Measurements from ENCODE around the gene STX2.

STX2 gene

GRCh38 chr12:130809791-130810190, 29.3 kb downstream of the STX2 start:
- DNase-seq (ENCODE audit: low read depth, low spot score) = no peak
- TF ChIP-seq CTCF (IDR thresholded peaks at IDR 0.05; ENCODE audit: insufficient read depth, low read length, missing control alignments) = no peak
- ChIA-PET POLR2A (no interaction called here), CTCF (interaction anchor here (1.4 kb wide), 1 partner anchor 10 kb away, joined by 8 read pairs; no protein-coding TSS in a partner anchor)
- no peak overlapping the region for H3K4me3 ChIP-seq (ENCODE audit: low read depth, low read length)

- no peak for TF ChIP-seq CTCF (IDR thresholded peaks at IDR 0.05; ENCODE audit: insufficient read depth, low read length, missing control alignments)
- CTCF ChIA-PET = no interaction called here
- POLR2A ChIA-PET = no interaction called here
- no peak overlapping the region for H3K4me3 ChIP-seq (ENCODE audit: low read depth, low read length)
- no peak for DNase-seq (ENCODE audit: low read depth, low spot score)
Measured at GRCh38 chr12:130807309-130807708, 31.7 kb downstream of the STX2 start.

GRCh38 chr12:130806574-130806973, 32.5 kb downstream of the STX2 start:
- CTCF ChIA-PET = no interaction called here
- no peak for DNase-seq (ENCODE audit: low read depth, low spot score)
- POLR2A ChIA-PET = no interaction called here

GRCh38 chr12:130805635-130806034, 33.4 kb downstream of the STX2 start:
- no peak for TF ChIP-seq CTCF (IDR thresholded peaks at IDR 0.05; ENCODE audit: insufficient read depth, low read length, missing control alignments)
- CTCF ChIA-PET = no interaction called here
- DNase-seq (ENCODE audit: low read depth, low spot score) = no peak
- no peak overlapping the region for H3K4me3 ChIP-seq (ENCODE audit: low read depth, low read length)
- POLR2A ChIA-PET = no interaction called here

More at GRCh38 chr12:130806574-130806973, 32.5 kb downstream of the STX2 start:
- H3K4me3 ChIP-seq (ENCODE audit: low read depth, low read length) = no peak overlapping the region
- no peak for TF ChIP-seq CTCF (IDR thresholded peaks at IDR 0.05; ENCODE audit: insufficient read depth, low read length, missing control alignments)

GRCh38 chr12:130804216-130804615, 34.8 kb downstream of the STX2 start:
- DNase-seq (ENCODE audit: low read depth, low spot score) = no peak
- ChIA-PET CTCF (interaction anchor here (1.7 kb wide), 1 partner anchor 21 kb away, joined by 10 read pairs; no protein-coding TSS in a partner anchor), POLR2A (no interaction called here)
- no peak overlapping the region for H3K4me3 ChIP-seq (ENCODE audit: low read depth, low read length)
- TF ChIP-seq CTCF (IDR thresholded peaks at IDR 0.05; ENCODE audit: insufficient read depth, low read length, missing control alignments) = no peak

GRCh38 chr12:130803702-130804101, 35.3 kb downstream of the STX2 start:
- no peak for DNase-seq (ENCODE audit: low read depth, low spot score)
- no peak for TF ChIP-seq CTCF (IDR thresholded peaks at IDR 0.05; ENCODE audit: insufficient read depth, low read length, missing control alignments)
- CTCF ChIA-PET = interaction anchor here (1.7 kb wide), 1 partner anchor 21 kb away, joined by 10 read pairs; no protein-coding TSS in a partner anchor
- POLR2A ChIA-PET = no interaction called here
- H3K4me3 ChIP-seq (ENCODE audit: low read depth, low read length) = no peak overlapping the region
